Gastroesophageal sphincter (tissue), 4 donors: Measurements from ENCODE around the gene KCTD1. TPM values are rescaled to one million over a fixed set of nuclear protein-coding genes. Genes with fewer than 3 reads are reported as not detected.

ENCODE experiments used
- ATAC-seq: fragments of 150-250 bp; one replicate; pipeline ENCODE4 v1.9.1; 2016; ENCODE audit warnings: mild to moderate bottlenecking, moderate library complexity
- H3K27ac ChIP-seq, 4 donors: fragments of 200-600 bp; sonication (generic) in 3 of 4; 1 replicate in 3 of 4; 2 replicates in 1 of 4; pipeline ENCODE4 v1.5.1; 2016 to 2019
- H3K27me3 ChIP-seq: fragments of 200-600 bp; sonication (generic); one replicate; pipeline ENCODE4 v1.5.1; 2019
- H3K36me3 ChIP-seq, 2 donors: fragments of 200-600 bp; sonication (generic); one replicate each; pipeline ENCODE4 v1.5.1; 2019; ENCODE audit warnings: control low read depth in 1 of 2
- H3K4me1 ChIP-seq, 3 donors: fragments of 200-600 bp; sonication (generic); 1 replicate in 2 of 3; 2 replicates in 1 of 3; pipeline ENCODE4 v1.5.1; 2016 to 2019; ENCODE audit warnings: control low read depth in 2 of 3
- H3K4me3 ChIP-seq, 2 donors: fragments of 200-600 bp; sonication (generic); one replicate each; pipeline ENCODE4 v1.5.1; 2019; ENCODE audit warnings: mild to moderate bottlenecking in 1 of 2, moderate library complexity in 1 of 2
- H3K9me3 ChIP-seq, 3 donors: fragments of 200-600 bp; sonication (generic); one replicate each; pipeline ENCODE4 v1.5.1; 2017 to 2019; ENCODE audit warnings: control low read depth in 2 of 3
- CTCF ChIP-seq, 4 experiments: fragments of 200-600 bp in 2 of 4; fragments of 450-650 bp in 2 of 4; sonication (generic) in 1 of 4; IDR thresholded peaks; one replicate each; pipeline ENCODE4 v1.5.1; 2017 to 2019; ENCODE audit warnings: antibody characterized with exemption in 4 of 4, mild to moderate bottlenecking in 2 of 4, moderate library complexity in 2 of 4
- EP300 ChIP-seq: sonication (generic); formaldehyde crosslinking; IDR thresholded peaks from one replicate; pipeline ENCODE4 v1.6.1; 2017; ENCODE audit warnings: antibody characterized with exemption, mild to moderate bottlenecking
- POLR2A ChIP-seq, 2 donors: fragments of 450-650 bp; IDR thresholded peaks; one replicate each; pipeline ENCODE4 v1.6.1; 2017; ENCODE audit warnings: antibody characterized with exemption in 2 of 2, mild to moderate bottlenecking in 2 of 2, moderate library complexity in 1 of 2
- POLR2AphosphoS5 ChIP-seq: sonication (generic); formaldehyde crosslinking; IDR thresholded peaks from one replicate; pipeline ENCODE4 v1.6.1; 2017; ENCODE audit warnings: antibody characterized with exemption
- WGBS, 2 donors: methylation state at CpG; one replicate each; pipeline ENCODE4 v1.1.5; 2018; ENCODE audit warnings: low coverage in 1 of 2; 5-methylcytosine and 5-hydroxymethylcytosine counted together
- total RNA-seq, 4 donors: library from RNA; depleted of rRNA; stranded (reverse); fragments of >200 nt; gene quantifications; one replicate each; pipeline ENCODE4 v1.1.0, GENCODE V29; 2016

KCTD1 gene
- total RNA-seq, 4 donors from 2014 or later, result 13.6 to 17.1 (median 16.6) TPM

- Histone ChIP-seq H3K9me3 (no peaks in the 10 kb centered on the region), H3K27ac (no peak overlapping the region), H3K4me1 (no peaks in the 10 kb centered on the region), H3K36me3 (peaks cover 0 to 20% of the 10 kb centered on the region in 2 donors), H3K4me3 (no peak overlapping the region), H3K27me3 (no peaks in the 10 kb centered on the region)
- 58 to 79% methylated on average over 5 to 6 of the region's 6 CpGs for WGBS, 2 donors
- no peak for ATAC-seq
- no peak for TF ChIP-seq EP300
- no peak for TF ChIP-seq POLR2A (IDR thresholded peaks at IDR 0.05)
- TF ChIP-seq CTCF (IDR thresholded peaks at IDR 0.05), result no peak
- no peak for TF ChIP-seq POLR2AphosphoS5
Measured at GRCh38 chr18:26479681-26480079, 68.7 kb downstream of the KCTD1 start.

- ATAC-seq, result no peak
- TF ChIP-seq POLR2A (IDR thresholded peaks at IDR 0.05) (no peak), POLR2AphosphoS5 (no peak), CTCF (IDR thresholded peaks at IDR 0.05) (no peak), EP300 (no peak)
- Histone ChIP-seq H3K27ac (no peak overlapping the region), H3K4me3 (no peak overlapping the region), H3K36me3 (peaks cover 0 to 23% of the 10 kb centered on the region in 2 donors), H3K27me3 (no peaks in the 10 kb centered on the region), H3K4me1 (no peaks in the 10 kb centered on the region), H3K9me3 (no peaks in the 10 kb centered on the region)
- 75 to 90% methylated on average over 11 to 12 of the region's 26 CpGs for WGBS, 2 donors
Measured at GRCh38 chr18:26479065-26479680, 69.2 kb downstream of the KCTD1 start.

- no peaks in the 10 kb centered on the region for H3K9me3 ChIP-seq
- no peak overlapping the region for H3K4me3 ChIP-seq
- no peak overlapping the region for H3K27ac ChIP-seq
- no peak for ATAC-seq
- no peak for TF ChIP-seq POLR2AphosphoS5
- TF ChIP-seq POLR2A (IDR thresholded peaks at IDR 0.05), result no peak
- TF ChIP-seq EP300, result no peak
- TF ChIP-seq CTCF (IDR thresholded peaks at IDR 0.05), result no peak
- H3K27me3 ChIP-seq, result no peaks in the 10 kb centered on the region
- no peaks in the 10 kb centered on the region for H3K4me1 ChIP-seq
- WGBS, 2 donors, result 77 to 79% methylated on average over 4 of the region's 4 CpGs
- H3K36me3 ChIP-seq, result peaks cover 0 to 26% of the 10 kb centered on the region in 2 donors
Measured at GRCh38 chr18:26477828-26478466, 70.4 kb downstream of the KCTD1 start.

- H3K27me3 ChIP-seq, result no peaks in the 10 kb centered on the region
- H3K36me3 ChIP-seq, result peaks cover 0 to 36% of the 10 kb centered on the region in 2 donors
- 88 to 90% methylated on average over 8 of the region's 8 CpGs for WGBS, 2 donors
- H3K27ac ChIP-seq, result no peak overlapping the region
- H3K4me3 ChIP-seq, result no peak overlapping the region
- ATAC-seq, result no peak
- no peaks in the 10 kb centered on the region for H3K4me1 ChIP-seq
- TF ChIP-seq EP300 (no peak), CTCF (IDR thresholded peaks at IDR 0.05) (no peak), POLR2A (IDR thresholded peaks at IDR 0.05) (no peak), POLR2AphosphoS5 (no peak)
- no peaks in the 10 kb centered on the region for H3K9me3 ChIP-seq
Measured at GRCh38 chr18:26476697-26477096, 71.7 kb downstream of the KCTD1 start.

GRCh38 chr18:26474542-26474941, 73.8 kb downstream of the KCTD1 start:
- H3K4me1 ChIP-seq, result no peaks in the 10 kb centered on the region
- no peaks in the 10 kb centered on the region for H3K9me3 ChIP-seq
- H3K27me3 ChIP-seq, result no peaks in the 10 kb centered on the region
- H3K4me3 ChIP-seq, result no peak overlapping the region
- TF ChIP-seq POLR2AphosphoS5 (no peak), CTCF (IDR thresholded peaks at IDR 0.05) (no peak), POLR2A (IDR thresholded peaks at IDR 0.05) (no peak), EP300 (no peak)
- no peak for ATAC-seq
- no peak overlapping the region for H3K27ac ChIP-seq
- H3K36me3 ChIP-seq, result peaks cover 0 to 48% of the 10 kb centered on the region in 2 donors
- 89 to 92% methylated on average over 1 of the region's 1 CpG for WGBS, 2 donors
